ENCODE data around the gene CDKN1B. TPM values are rescaled to one million over a fixed set of nuclear protein-coding genes. Genes with fewer than 3 reads are reported as not detected.
"Not testable (repeated sequence)": the region's sequence is repeated elsewhere in the genome, so short reads cannot be mapped to it uniquely, and the experiment has no call there.

The CDKN1B gene
- total and polyA plus RNA-seq, 7 experiments from 2014 or later: 15.1 to 205 (median 189) TPM

GRCh38 chr12:12734561-12735071 lies 17.4 kb downstream of the CDKN1B start:
- H3K36me3 Mint-ChIP-seq: peaks cover 0 to 22% (median 5%) of the 10 kb centered on the region in 5 donors
- ChIA-PET POLR2A (interaction anchor here (0.6 to 11.9 kb wide), 8 partner anchors 14 to 377 kb away, joined by 3 to 311 read pairs (median 4); partner anchors contain the start of genes BORCS5 and CDKN1B), CTCF (interaction anchor here (0.5 to 4.5 kb wide), 7 partner anchors 10 to 1525 kb away, joined by 3 to 91 read pairs (median 27); partner anchors contain the start of gene CDKN1B)
- peak overlapping the region; percentile 40 for H3K27ac ChIP-seq (ENCODE audit: low read depth, low read length)
- no peaks in the 10 kb centered on the region for H3K27me3 Mint-ChIP-seq
- peaks cover 27 to 63% (median 48%) of the 10 kb centered on the region in 7 donors for H3K4me1 Mint-ChIP-seq
- H3K4me3 ChIP-seq (ENCODE audit: low read length): no peak overlapping the region
- ATAC-seq: no peak
- no peaks in the 10 kb centered on the region for H3K36me3 ChIP-seq (ENCODE audit: control insufficient read depth in 2 of 3, insufficient read depth in 3 of 3, low read length in 3 of 3)
- H3K4me1 ChIP-seq (ENCODE audit: control insufficient read depth in 2 of 2, insufficient read depth in 2 of 2, low read length in 2 of 2): peaks cover 9 to 33% of the 10 kb centered on the region in 2 donors
- no peaks in the 10 kb centered on the region for H3K27me3 ChIP-seq (ENCODE audit: control insufficient read depth in 2 of 2, insufficient read depth in 2 of 2, low read length in 2 of 2)
- H3K9me3 ChIP-seq (ENCODE audit: control insufficient read depth in 2 of 3, low read length in 3 of 3): no peaks in the 10 kb centered on the region
- no peaks in the 10 kb centered on the region for H3K9me3 Mint-ChIP-seq
- intact Hi-C loops (cut with micrococcal nuclease): loop anchor here (5.0 kb wide), 2 partner anchors 32 to 252 kb away; no protein-coding TSS in a partner anchor
- H3K27ac Mint-ChIP-seq: peak overlapping the region in 8 of 9 donors; percentile 60 to 97 (median 84)
- peak overlapping the region in 2 of 10 donors; percentile 29 to 69 for H3K4me3 Mint-ChIP-seq
- no peak for DNase-seq

DNA sequence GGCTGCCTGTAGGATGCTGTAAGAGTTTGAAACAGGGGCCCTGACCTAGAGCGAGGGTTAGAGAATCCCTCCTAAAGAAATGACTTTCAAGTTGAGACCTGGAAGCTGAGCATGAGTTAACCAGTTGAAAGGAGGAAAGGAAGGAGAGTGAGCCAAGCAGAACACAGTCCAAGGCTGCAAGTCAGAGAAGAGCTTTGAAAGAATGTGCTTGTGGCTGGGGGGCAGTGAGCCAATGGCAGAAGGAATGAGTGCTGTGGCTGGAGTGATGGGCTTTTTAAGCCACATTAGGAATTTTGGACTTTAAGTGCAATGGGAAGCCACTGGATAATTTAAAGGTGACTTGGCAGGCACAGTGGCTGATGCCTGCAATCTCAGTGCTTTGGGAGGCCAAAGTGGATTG lies 18.1 kb downstream of the CDKN1B start:
- H3K4me1 Mint-ChIP-seq: peaks cover 24 to 57% (median 41%) of the 10 kb centered on the region in 7 donors
- H3K27me3 Mint-ChIP-seq: no peaks in the 10 kb centered on the region

GRCh38 chr12:12736759-12737676 lies 19.9 kb downstream of the CDKN1B start:
- H3K4me1 Mint-ChIP-seq: peaks cover 21 to 65% (median 35%) of the 10 kb centered on the region in 7 donors
- Histone ChIP-seq H3K36me3 (ENCODE audit: control insufficient read depth in 2 of 3, insufficient read depth in 3 of 3, low read length in 3 of 3) (no peaks in the 10 kb centered on the region), H3K4me3 (ENCODE audit: low read length) (peak overlapping the region; percentile 28), H3K4me1 (ENCODE audit: control insufficient read depth in 2 of 2, insufficient read depth in 2 of 2, low read length in 2 of 2) (peaks cover 9 to 33% of the 10 kb centered on the region in 2 donors), H3K27me3 (ENCODE audit: control insufficient read depth in 2 of 2, insufficient read depth in 2 of 2, low read length in 2 of 2) (no peaks in the 10 kb centered on the region), H3K27ac (ENCODE audit: low read depth, low read length) (peak overlapping the region; percentile 54), H3K9me3 (ENCODE audit: control insufficient read depth in 2 of 3, low read length in 3 of 3) (no peaks in the 10 kb centered on the region)
- H3K4me3 Mint-ChIP-seq: peak overlapping the region; percentile 53 to 82 (median 68)
- CTCF ChIA-PET: interaction anchor here (0.6 to 4.5 kb wide), 42 partner anchors 9 to 379 kb away, joined by 3 to 91 read pairs (median 5); partner anchors contain the start of genes BORCS5, CDKN1B, CREBL2 and DUSP16
- POLR2A ChIA-PET: interaction anchor here (0.7 to 11.9 kb wide), 20 partner anchors 10 to 379 kb away, joined by 3 to 311 read pairs (median 4); partner anchors contain the start of genes BORCS5, CDKN1B, CREBL2 and DUSP16
- H3K27me3 Mint-ChIP-seq: no peaks in the 10 kb centered on the region
- H3K9me3 Mint-ChIP-seq: no peaks in the 10 kb centered on the region
- ATAC-seq: peak; percentile 93
- peak overlapping the region; percentile 75 to 93 (median 85) for H3K27ac Mint-ChIP-seq
- intact Hi-C loops (cut with micrococcal nuclease): loop anchor here (1.0 to 5.0 kb wide), 10 partner anchors 12 to 361 kb away; no protein-coding TSS in a partner anchor
- peaks cover 0 to 22% (median 5%) of the 10 kb centered on the region in 5 donors for H3K36me3 Mint-ChIP-seq
- peak in 7 of 9 donors; percentile 32 to 59 (median 39) for DNase-seq

More for the DNA sequence above, 18.1 kb downstream of the CDKN1B start:
- intact Hi-C loops (cut with micrococcal nuclease): loop anchor here (5.0 kb wide), 2 partner anchors 33 to 253 kb away; no protein-coding TSS in a partner anchor
- POLR2A ChIA-PET: interaction anchor here (1.3 to 11.9 kb wide), 7 partner anchors 15 to 378 kb away, joined by 3 to 311 read pairs (median 8); partner anchors contain the start of genes BORCS5, CDKN1B and GPR19
- DNase-seq (no peak), ATAC-seq (no peak)
- Mint-ChIP-seq H3K36me3 (peaks cover 0 to 16% (median 5%) of the 10 kb centered on the region in 5 donors), H3K9me3 (no peaks in the 10 kb centered on the region), H3K27ac (peak overlapping the region in 8 of 9 donors; percentile 63 to 97 (median 85)), H3K4me3 (peak overlapping the region in 4 of 10 donors; percentile 6 to 69 (median 30))
- Histone ChIP-seq H3K4me3 (ENCODE audit: low read length) (no peak overlapping the region), H3K27me3 (ENCODE audit: control insufficient read depth in 2 of 2, insufficient read depth in 2 of 2, low read length in 2 of 2) (no peaks in the 10 kb centered on the region), H3K36me3 (ENCODE audit: control insufficient read depth in 2 of 3, insufficient read depth in 3 of 3, low read length in 3 of 3) (no peaks in the 10 kb centered on the region), H3K4me1 (ENCODE audit: control insufficient read depth in 2 of 2, insufficient read depth in 2 of 2, low read length in 2 of 2) (peaks cover 9 to 33% of the 10 kb centered on the region in 2 donors), H3K27ac (ENCODE audit: low read depth, low read length) (peak overlapping the region; percentile 40), H3K9me3 (ENCODE audit: control insufficient read depth in 2 of 3, low read length in 3 of 3) (no peaks in the 10 kb centered on the region)
- CTCF ChIA-PET: interaction anchor here (0.6 to 4.5 kb wide), 7 partner anchors 9 to 359 kb away, joined by 3 to 91 read pairs (median 27); partner anchors contain the start of gene CDKN1B

- H3K27me3 ChIP-seq (ENCODE audit: control insufficient read depth in 2 of 2, insufficient read depth in 2 of 2, low read length in 2 of 2); H3K27ac ChIP-seq (ENCODE audit: low read depth, low read length); H3K36me3 ChIP-seq (ENCODE audit: control insufficient read depth in 2 of 3, insufficient read depth in 3 of 3, low read length in 3 of 3); H3K9me3 ChIP-seq (ENCODE audit: control insufficient read depth in 2 of 3, low read length in 3 of 3); H3K27me3 Mint-ChIP-seq; H3K9me3 Mint-ChIP-seq; ATAC-seq; DNase-seq; H3K4me3 Mint-ChIP-seq; H3K4me3 ChIP-seq (ENCODE audit: low read length): not testable (repeated sequence)
- intact Hi-C loops (cut with micrococcal nuclease): loop anchor here (5.0 kb wide), 2 partner anchors 36 to 256 kb away; no protein-coding TSS in a partner anchor
- Mint-ChIP-seq H3K36me3 (peaks cover 0 to 22% (median 5%) of the 10 kb centered on the region in 5 donors), H3K27ac (peak overlapping the region in 1 of 9 donors; percentile 83), H3K4me1 (peaks cover 21 to 63% (median 36%) of the 10 kb centered on the region in 7 donors)
- CTCF ChIA-PET: interaction anchor here (0.6 to 4.5 kb wide), 14 partner anchors 23 to 381 kb away, joined by 3 to 91 read pairs (median 8); partner anchors contain the start of genes BORCS5 and CDKN1B
- H3K4me1 ChIP-seq (ENCODE audit: control insufficient read depth in 2 of 2, insufficient read depth in 2 of 2, low read length in 2 of 2): peaks cover 9 to 30% of the 10 kb centered on the region in 2 donors
- POLR2A ChIA-PET: interaction anchor here (1.1 to 11.9 kb wide), 7 partner anchors 17 to 380 kb away, joined by 3 to 311 read pairs (median 10); partner anchors contain the start of genes BORCS5, CDKN1B and GPR19
Observed at GRCh38 chr12:12738152-12738551, 21.0 kb downstream of the CDKN1B start.

- no peaks in the 10 kb centered on the region for H3K27me3 Mint-ChIP-seq
- peaks cover 4 to 7% of the 10 kb centered on the region in 2 donors for H3K4me1 ChIP-seq (ENCODE audit: control insufficient read depth in 2 of 2, insufficient read depth in 2 of 2, low read length in 2 of 2)
- POLR2A ChIA-PET: interaction anchor here (1.0 kb wide), 1 partner anchor 26 kb away, joined by 4 read pairs; no protein-coding TSS in a partner anchor
- H3K4me3 ChIP-seq (ENCODE audit: low read length): no peak overlapping the region
- peaks cover 11 to 48% (median 18%) of the 10 kb centered on the region in 7 donors for H3K4me1 Mint-ChIP-seq
- CTCF ChIA-PET: interaction anchor here (0.5 to 1.5 kb wide), 4 partner anchors 19 to 365 kb away, joined by 3 to 5 read pairs (median 4); no protein-coding TSS in a partner anchor
- H3K36me3 ChIP-seq (ENCODE audit: control insufficient read depth in 2 of 3, insufficient read depth in 3 of 3, low read length in 3 of 3): no peaks in the 10 kb centered on the region
- ATAC-seq (no peak), DNase-seq (no peak)
- peak overlapping the region in 2 of 9 donors; percentile 20 to 29 for H3K27ac Mint-ChIP-seq
- H3K36me3 Mint-ChIP-seq: peaks cover 0 to 33% (median 18%) of the 10 kb centered on the region in 5 donors
- no peak overlapping the region for H3K27ac ChIP-seq (ENCODE audit: low read depth, low read length)
- H3K9me3 ChIP-seq (ENCODE audit: control insufficient read depth in 2 of 3, low read length in 3 of 3): no peaks in the 10 kb centered on the region
- no peaks in the 10 kb centered on the region for H3K9me3 Mint-ChIP-seq
- peak overlapping the region in 2 of 10 donors; percentile 6 to 8 for H3K4me3 Mint-ChIP-seq
- intact Hi-C loops (cut with micrococcal nuclease): no loop called here
- no peaks in the 10 kb centered on the region for H3K27me3 ChIP-seq (ENCODE audit: control insufficient read depth in 2 of 2, insufficient read depth in 2 of 2, low read length in 2 of 2)
Observed at GRCh38 chr12:12741660-12742059, 24.5 kb downstream of the CDKN1B start.

Measured in naive thymus-derived CD4-positive, alpha-beta T cell (primary cell).